Choroid plexus epithelial cell (primary cell): Measurements from ENCODE around the gene MAP3K5.

Source experiments
- DNase-seq: peaks from one replicate; pipeline ENCODE4 v3.0.0-alpha.2; 2010; ENCODE audit warnings: low read depth
- H3K4me3 ChIP-seq: 2 replicates; pipeline ENCODE4 v1.5.1; 2011; ENCODE audit warnings: low read depth, mild to moderate bottlenecking, control low read depth, low read length, moderate library complexity
- TF ChIP-seq, protein P1 (sequence below): conservative IDR thresholded peaks from 2 replicates; pipeline ENCODE4 v1.5.1; 2011; ENCODE audit warnings: low read depth, mild to moderate bottlenecking, control low read depth, inconsistent platforms, low read length, moderate library complexity

MAP3K5 gene

DNA sequence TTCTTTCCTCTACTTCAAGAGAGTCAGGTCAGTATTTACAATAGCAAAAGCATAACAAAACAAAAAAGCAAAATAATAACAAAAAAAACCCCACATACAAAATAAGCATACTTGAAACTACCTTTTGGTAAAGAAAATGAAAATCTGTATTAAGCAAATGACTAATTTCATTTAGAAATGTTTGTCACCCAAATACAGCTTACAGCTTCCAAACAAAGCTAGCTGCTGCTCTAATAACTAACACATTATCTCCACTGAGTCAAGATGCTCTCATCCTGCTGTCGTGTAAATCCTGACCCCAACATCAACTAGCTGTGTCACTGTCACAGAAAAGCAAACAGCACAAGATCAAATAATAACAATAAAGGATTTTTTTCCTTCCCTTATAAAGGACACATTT lies 263.8 kb downstream of the MAP3K5 start:
- no peak for DNase-seq
- TF ChIP-seq, protein P1, sequence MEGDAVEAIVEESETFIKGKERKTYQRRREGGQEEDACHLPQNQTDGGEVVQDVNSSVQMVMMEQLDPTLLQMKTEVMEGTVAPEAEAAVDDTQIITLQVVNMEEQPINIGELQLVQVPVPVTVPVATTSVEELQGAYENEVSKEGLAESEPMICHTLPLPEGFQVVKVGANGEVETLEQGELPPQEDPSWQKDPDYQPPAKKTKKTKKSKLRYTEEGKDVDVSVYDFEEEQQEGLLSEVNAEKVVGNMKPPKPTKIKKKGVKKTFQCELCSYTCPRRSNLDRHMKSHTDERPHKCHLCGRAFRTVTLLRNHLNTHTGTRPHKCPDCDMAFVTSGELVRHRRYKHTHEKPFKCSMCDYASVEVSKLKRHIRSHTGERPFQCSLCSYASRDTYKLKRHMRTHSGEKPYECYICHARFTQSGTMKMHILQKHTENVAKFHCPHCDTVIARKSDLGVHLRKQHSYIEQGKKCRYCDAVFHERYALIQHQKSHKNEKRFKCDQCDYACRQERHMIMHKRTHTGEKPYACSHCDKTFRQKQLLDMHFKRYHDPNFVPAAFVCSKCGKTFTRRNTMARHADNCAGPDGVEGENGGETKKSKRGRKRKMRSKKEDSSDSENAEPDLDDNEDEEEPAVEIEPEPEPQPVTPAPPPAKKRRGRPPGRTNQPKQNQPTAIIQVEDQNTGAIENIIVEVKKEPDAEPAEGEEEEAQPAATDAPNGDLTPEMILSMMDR: no peak

DNA sequence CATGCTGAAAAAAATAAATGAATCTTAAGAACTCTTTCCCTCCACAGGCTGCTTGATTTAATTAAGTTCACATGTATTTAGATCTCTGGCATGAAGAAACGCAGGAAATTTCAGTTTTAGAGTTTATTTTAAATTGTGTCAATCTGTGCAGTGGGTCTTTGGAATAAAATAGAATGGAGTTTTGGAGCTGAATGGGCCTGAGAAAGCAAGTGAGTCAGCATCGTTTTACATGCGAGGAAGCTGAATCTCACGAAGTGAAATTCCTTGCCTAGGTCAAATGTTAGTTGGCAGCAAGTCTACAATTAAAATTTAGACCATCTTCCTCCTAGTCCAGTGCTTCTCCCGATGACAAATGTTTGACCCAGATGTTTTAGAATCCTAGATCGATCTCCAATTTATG lies 264.4 kb downstream of the MAP3K5 start:
- no peak for DNase-seq
- no peak overlapping the region for H3K4me3 ChIP-seq
- TF ChIP-seq, protein P1: no peak

More for the DNA sequence above, 263.8 kb downstream of the MAP3K5 start:
- H3K4me3 ChIP-seq: no peak overlapping the region

DNA sequence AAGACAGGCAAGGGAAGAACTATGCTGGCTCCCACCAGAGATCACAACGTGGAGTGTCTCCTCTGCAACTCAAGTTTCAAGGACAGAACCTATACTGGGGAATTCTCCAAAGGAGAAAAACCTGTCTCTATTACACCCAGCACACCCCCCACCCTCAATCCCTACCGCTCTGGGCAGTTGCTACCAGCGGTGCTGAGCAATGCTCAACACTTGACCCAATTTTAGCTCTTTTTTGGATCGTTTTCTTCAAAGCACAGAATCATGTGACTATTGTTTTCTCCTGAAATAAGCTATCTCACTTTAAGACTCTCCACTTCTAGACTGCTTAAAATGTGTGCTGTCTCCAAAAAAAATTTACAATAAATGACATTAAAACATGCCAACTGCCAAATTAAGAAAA lies 265.3 kb downstream of the MAP3K5 start:
- TF ChIP-seq, protein P1: no peak
- no peak for DNase-seq
- no peak overlapping the region for H3K4me3 ChIP-seq

DNA sequence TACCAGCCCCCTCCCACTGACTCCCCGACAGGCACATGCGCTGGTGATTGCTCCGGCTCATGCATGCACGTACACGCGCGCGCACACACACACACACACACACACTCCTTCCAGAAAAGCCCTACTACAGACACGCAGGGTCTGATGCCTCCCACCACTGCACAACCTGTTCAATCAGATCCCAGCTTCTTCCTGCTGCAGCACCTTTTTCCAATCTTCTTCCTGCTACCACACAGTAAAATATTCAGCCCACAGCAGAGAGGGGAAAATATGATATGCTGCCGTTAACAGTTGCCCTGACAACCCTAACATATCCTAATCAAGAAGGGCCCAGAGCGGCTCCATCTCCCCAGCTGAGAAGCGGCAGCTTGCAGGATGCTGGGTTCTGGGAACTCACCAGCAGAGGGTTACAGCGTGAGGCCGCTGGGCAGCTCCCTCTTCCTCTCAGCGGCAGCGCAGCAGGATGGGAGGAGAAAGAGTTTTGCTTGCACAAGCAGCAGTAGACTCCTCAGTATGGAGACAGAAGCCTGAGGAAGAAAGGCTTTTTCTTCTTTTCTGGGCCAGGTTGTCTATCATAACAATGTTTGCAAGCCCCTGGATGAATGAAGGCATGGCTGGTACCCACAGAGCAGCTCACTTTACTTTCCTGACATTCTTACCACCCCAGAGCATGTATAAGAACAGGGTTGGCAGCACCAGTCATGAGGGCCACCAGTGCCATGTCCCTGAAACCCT lies 265.9 kb downstream of the MAP3K5 start:
- TF ChIP-seq, protein P1: peak; percentile 74
- H3K4me3 ChIP-seq: no peak overlapping the region
- DNase-seq: peak; percentile 87

DNA sequence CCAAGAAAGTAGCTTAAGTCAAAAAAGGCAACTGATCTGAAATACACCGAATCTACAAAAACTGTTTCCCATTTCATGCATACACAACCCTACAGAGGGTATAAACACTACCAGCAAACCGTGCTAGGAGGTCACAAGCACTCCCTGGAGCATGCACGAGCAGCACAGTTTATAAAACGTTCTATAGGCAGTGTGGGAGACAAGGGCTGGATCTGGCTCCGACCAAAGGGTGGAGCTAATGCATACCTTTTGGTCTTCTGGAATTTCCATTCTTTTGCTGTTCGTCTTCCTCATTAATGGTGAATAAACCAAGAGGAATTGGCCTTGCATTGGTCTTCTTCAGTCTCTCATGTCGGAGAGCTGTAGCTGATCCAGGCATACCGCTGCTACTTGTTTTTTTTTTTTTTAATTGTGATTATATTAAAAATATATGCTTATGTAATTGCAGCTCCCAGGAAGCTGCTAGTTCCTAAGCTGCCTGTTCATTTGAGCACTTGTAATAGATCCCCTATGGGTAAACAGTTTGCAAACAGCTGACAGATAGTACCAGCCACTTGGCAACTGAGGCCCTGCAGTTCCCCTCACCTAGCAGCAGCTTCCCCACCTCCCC lies 266.6 kb downstream of the MAP3K5 start:
- DNase-seq: no peak
- H3K4me3 ChIP-seq: no peak overlapping the region
- TF ChIP-seq, protein P1: no peak

GRCh38 chr6:136524936-136525413 lies 267.3 kb downstream of the MAP3K5 start:
- no peak for DNase-seq
- TF ChIP-seq, protein P1: no peak
- no peak overlapping the region for H3K4me3 ChIP-seq
